Placental epithelial cell (primary cell): ENCODE data around the gene ZNF282. TPM values are rescaled to one million over a fixed set of nuclear protein-coding genes. Genes with fewer than 3 reads are reported as not detected.

Experiments
- small RNA-seq: library from RNA; depleted of rRNA; stranded (forward); fragments of <200 nt; gene quantifications from one replicate; pipeline ENCODE3, GENCODE V24; 2012
- total RNA-seq: library from RNA; depleted of rRNA; stranded (reverse); fragments of >200 nt; gene quantifications from 2 replicates; pipeline ENCODE4 v1.2.3, GENCODE V29; 2012

The ZNF282 gene
- total RNA-seq: 24.8 and 26.7 TPM in 2 replicates

DNA sequence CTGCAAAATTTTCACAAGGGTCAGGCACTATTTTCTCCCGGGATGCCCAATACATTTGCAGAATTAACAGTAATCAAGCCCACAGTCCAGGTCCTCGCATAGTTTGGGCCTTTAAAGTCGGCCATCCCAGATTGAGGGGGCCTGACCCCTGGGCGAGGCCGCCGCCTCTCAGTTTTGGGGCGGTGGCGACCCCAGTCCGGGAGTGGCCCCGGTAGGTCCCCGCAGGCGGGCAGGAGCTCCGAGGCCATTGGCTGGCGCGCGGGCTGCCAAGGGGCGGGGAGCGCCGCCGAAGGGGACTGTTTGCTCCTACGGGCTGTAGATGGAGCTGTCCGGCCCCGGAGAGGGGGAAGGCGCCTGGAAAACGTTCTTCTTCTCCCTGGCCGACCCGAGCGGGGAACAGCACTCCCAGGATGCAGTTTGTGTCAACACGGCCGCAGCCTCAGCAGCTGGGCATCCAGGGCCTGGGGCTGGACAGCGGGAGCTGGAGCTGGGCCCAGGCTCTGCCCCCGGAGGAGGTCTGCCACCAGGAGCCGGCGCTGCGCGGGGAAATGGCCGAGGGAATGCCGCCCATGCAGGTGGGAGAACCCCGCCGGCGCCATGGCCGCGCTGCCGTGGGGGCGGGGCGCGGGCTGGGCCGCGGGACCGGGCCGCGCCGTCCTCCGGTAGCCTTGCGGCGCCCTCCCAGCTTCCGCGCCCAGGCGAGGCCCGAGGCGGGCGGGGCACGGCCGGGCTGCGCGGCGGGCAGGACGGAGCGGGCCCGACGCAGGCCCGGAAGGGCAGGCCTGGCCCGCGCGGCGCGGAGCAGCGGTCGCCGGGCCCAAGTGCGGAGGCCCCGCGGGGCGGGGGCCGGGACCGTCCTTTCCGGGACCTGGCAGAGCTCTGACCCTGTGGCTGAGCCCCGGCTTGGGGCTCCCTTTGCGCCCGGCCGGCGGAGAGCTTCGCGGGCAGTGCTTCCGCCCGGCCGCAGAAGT lies at the start of gene ZNF282:
Gene ZNF282 (plus strand): TSS at position 367 of the 971 bp plus-strand sequence. CDS start 44 bp downstream, at position 411.

GRCh38 chr7:149147072-149147751 lies 48.1 kb upstream of the ZNF282 start, which contains the start of gene ZNF398:
Gene ZNF398 (plus strand): TSS chr7:149147453. CDS start chr7:149147743, 290 bp downstream.

DNA sequence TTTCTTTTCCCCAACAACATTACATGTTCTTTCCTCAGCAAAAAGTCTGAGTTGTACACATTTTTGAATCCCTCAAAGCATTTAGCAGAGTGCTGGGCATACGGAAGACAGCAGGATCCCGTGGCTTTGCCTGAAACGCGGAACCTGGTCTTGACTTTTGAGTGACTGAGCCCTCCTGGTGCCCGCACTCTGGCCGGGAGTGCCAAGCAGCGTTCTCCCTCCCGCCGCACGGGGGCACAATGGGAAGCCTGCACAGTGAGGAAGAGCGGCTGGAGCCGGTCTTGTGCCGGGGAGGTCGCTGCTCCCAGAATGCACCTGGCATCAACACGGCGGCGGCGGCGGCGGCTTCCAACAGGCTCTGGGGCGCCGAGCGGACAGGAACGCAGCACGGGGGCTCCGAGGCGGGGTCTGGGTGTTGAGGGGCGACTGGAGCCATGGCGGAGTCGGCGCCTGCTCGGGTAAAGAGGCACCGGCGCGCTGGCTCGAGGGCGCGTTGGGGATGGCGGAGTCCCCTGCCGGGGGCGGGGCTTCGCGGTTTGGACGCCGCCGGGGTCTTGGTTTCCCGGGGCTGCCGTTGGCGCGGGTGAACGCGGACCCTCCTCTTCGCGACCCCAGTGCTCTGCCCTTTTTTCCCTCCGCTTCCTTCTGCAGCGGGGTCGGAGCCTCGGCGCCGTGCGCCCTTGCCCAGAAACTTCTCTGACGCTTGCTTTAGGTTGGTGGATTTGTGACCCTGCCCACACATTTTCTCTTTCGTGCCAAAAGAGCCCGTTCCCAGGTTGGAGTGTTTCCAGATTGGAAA lies 44.2 kb downstream of the ZNF282 start, which contains the start of gene ZNF212:
Gene ZNF212 (plus strand): TSS at position 307 of the 799 bp plus-strand sequence. CDS start 128 bp downstream, at position 435.

DNA sequence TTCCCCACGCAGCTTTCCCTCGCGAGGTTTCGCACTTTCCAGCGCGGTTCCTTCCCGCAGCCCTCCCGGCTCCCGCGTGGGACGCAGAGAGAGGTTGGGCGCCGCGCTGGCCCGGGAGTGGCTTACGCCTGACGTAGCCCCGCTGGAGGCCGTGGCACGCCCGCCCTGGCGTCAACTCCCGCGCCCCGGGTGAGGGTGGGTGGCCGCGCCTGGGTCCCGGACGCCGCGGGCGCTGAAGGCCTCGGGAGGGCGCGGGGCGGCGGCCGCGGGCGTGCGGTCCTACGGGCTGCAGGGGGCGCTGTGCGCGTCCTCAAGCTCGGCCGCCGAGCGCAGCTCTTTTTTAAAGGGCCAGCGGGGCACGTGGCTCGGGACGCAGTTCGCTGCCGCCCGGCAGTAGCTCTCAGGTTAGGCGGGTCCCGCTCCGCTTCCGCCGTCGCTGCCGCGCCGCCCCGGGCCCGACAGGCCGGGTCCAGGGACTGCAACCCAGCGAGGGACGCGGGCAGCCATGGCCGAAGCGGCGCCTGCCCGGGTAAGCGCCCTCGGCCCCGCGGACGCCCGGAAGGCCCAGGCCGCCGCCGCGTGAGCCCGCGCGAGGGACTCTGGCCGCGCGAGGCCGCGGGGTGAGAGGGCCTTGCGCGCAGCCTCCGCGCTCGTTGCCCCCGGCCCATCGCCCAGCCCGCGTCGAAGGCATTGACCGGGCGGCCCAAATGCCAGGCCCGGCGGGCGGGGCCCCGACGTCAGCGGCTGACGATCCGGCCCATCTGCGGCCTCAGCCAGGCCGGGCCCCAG lies 66.7 kb downstream of the ZNF282 start, which contains the start of gene ZNF783:
Gene ZNF783 (plus strand): TSS at position 368 of the 789 bp plus-strand sequence. CDS start 138 bp downstream, at position 506.

Small RNAs within 50 kb of the gene (small RNA-seq; reads per million reads assigned to genes)
- not detected for gene AC004890.1

Other genes with a start within 250 kb of the ZNF282 start
- 233 and 420 TPM in 2 replicates for gene PDIA4, start 167.0 kb upstream of the ZNF282 start, total RNA-seq
- gene ZNF786, start 104.8 kb upstream of the ZNF282 start, total RNA-seq: 7.4 and 7.5 TPM in 2 replicates
- gene ZNF425, start 69.2 kb upstream of the ZNF282 start, total RNA-seq: 6.7 and 9.0 TPM in 2 replicates
- gene ZNF398, start 48.1 kb upstream of the ZNF282 start, total RNA-seq: 22.4 and 29.2 TPM in 2 replicates
- gene ZNF212, start 44.1 kb downstream of the ZNF282 start, total RNA-seq: 8.7 and 11.8 TPM in 2 replicates
- 16.3 and 21.2 TPM in 2 replicates for gene ZNF783, start 66.7 kb downstream of the ZNF282 start, total RNA-seq